IMR-90 (cell line): ENCODE results near the gene TLL1. TPM values are rescaled to one million over a fixed set of nuclear protein-coding genes. Genes with fewer than 3 reads are reported as not detected.

Experiments
- ATAC-seq: fragments of 200-7000 bp; cut with Tn5 transposase; 2 replicates; pipeline ENCODE4 v1.9.1; 2020; ENCODE audit warnings: low read depth, mild to moderate bottlenecking, moderate library complexity
- BruUV-seq: library from RNA; stranded (reverse); fragments of 400-500 nt; replicated peaks from 2 replicates; lab custom pipeline; 2021; lab: Mats Ljungman, UMichigan
- CTCF ChIA-PET: fragments of 300-600 bp; formaldehyde crosslinking; extraction: SDS; loops from one replicate; lab custom pipeline; 2021; ENCODE audit warnings: antibody characterized with exemption; lab: Yijun Ruan, JAX
- POLR2A ChIA-PET: fragments of 300-600 bp; sonication (Branson Sonifier 250); formaldehyde crosslinking; loops from one replicate; lab custom pipeline; 2022; ENCODE audit warnings: antibody characterized with exemption; ENCODE audit not compliant: unreplicated experiment; lab: Charles Lee
- DNase-seq: peaks from one replicate; pipeline ENCODE4 v3.0.0; 2013
- H2AFZ ChIP-seq: replicated peaks from 2 replicates; pipeline ENCODE3; 2013; ENCODE audit warnings: low read length, mild to moderate bottlenecking; ENCODE audit not compliant: poor library complexity
- H2AK5ac ChIP-seq: 2 replicates; pipeline ENCODE4 v1.6.1; 2013; ENCODE audit warnings: low read depth, low read length, inconsistent platforms
- H2AK9ac ChIP-seq: replicated peaks from 2 replicates; pipeline ENCODE3; 2013; ENCODE audit warnings: mild to moderate bottlenecking, low read depth, low read length, moderate library complexity; ENCODE audit not compliant: poor library complexity
- H2BK120ac ChIP-seq: 2 replicates; pipeline ENCODE4 v1.6.1; 2013; ENCODE audit warnings: low read depth, low read length, inconsistent platforms
- H2BK15ac ChIP-seq: 3 replicates; pipeline ENCODE4 v1.6.1; 2013; ENCODE audit warnings: low read depth, low read length, inconsistent platforms
- H2BK20ac ChIP-seq: 2 replicates; pipeline ENCODE4 v1.6.1; 2013; ENCODE audit warnings: low read depth, mild to moderate bottlenecking, inconsistent platforms, low read length, moderate library complexity
- H2BK5ac ChIP-seq: 2 replicates; pipeline ENCODE4 v1.6.1; 2013; ENCODE audit warnings: mild to moderate bottlenecking, low read depth, low read length, inconsistent platforms; ENCODE audit not compliant: poor library complexity, severe bottlenecking
- H3K14ac ChIP-seq: replicated peaks from 2 replicates; pipeline ENCODE4 v1.6.1; 2013; ENCODE audit warnings: low read depth, low read length, inconsistent platforms
- H3K18ac ChIP-seq: 2 replicates; pipeline ENCODE4 v1.6.1; 2013; ENCODE audit warnings: low read depth, low read length, control low read depth
- H3K23ac ChIP-seq: 2 replicates; pipeline ENCODE4 v1.6.1; 2013; ENCODE audit warnings: low read depth, low read length, inconsistent platforms
- H3K27ac ChIP-seq: 2 replicates; pipeline ENCODE4 v1.5.1; 2013; ENCODE audit warnings: mild to moderate bottlenecking, control low read depth, low read length; ENCODE audit not compliant: insufficient read depth
- H3K27me3 ChIP-seq: 2 replicates; pipeline ENCODE4 v1.6.1; 2013; ENCODE audit warnings: low read length; ENCODE audit not compliant: control insufficient read depth, insufficient read depth
- H3K36me3 ChIP-seq: 2 replicates; pipeline ENCODE4 v1.6.1; 2013; ENCODE audit warnings: low read length, mixed read lengths; ENCODE audit not compliant: control insufficient read depth, insufficient read depth
- H3K4ac ChIP-seq: 2 replicates; pipeline ENCODE4 v1.6.1; 2013; ENCODE audit warnings: low read depth, low read length, inconsistent platforms
- H3K4me1 ChIP-seq: 2 replicates; pipeline ENCODE4 v1.6.1; 2013; ENCODE audit warnings: low read length, mixed read lengths; ENCODE audit not compliant: control insufficient read depth, insufficient read depth
- H3K4me2 ChIP-seq: 2 replicates; pipeline ENCODE4 v1.6.1; 2013; ENCODE audit warnings: low read depth, mild to moderate bottlenecking, control low read depth, low read length, moderate library complexity
- H3K4me3 ChIP-seq: 2 replicates; pipeline ENCODE4 v1.5.1; 2013; ENCODE audit warnings: low read depth, mild to moderate bottlenecking, control low read depth, low read length, moderate library complexity; ENCODE audit not compliant: insufficient read depth
- H3K56ac ChIP-seq: 2 replicates; pipeline ENCODE4 v1.6.1; 2013; ENCODE audit warnings: low read length, inconsistent platforms; ENCODE audit not compliant: insufficient read depth; ENCODE audit errors: extremely low read depth
- H3K79me1 ChIP-seq, 2 experiments: 2 replicates each; pipeline ENCODE4 v1.6.1; 2013; ENCODE audit warnings: low read length in 2 of 2, inconsistent platforms in 1 of 2, low read depth in 1 of 2
- H3K9ac ChIP-seq: 2 replicates; pipeline ENCODE4 v1.6.1; 2013; ENCODE audit warnings: low read depth, low read length, control low read depth
- H3K9me1 ChIP-seq: 2 replicates; pipeline ENCODE4 v1.6.1; 2013; ENCODE audit warnings: low read length, inconsistent platforms; ENCODE audit not compliant: insufficient read depth
- H3K9me3 ChIP-seq: 2 replicates; pipeline ENCODE4 v1.6.1; 2013; ENCODE audit warnings: low read length; ENCODE audit not compliant: control insufficient read depth, insufficient read depth
- H4K20me1 ChIP-seq: 2 replicates; pipeline ENCODE4 v1.6.1; 2013; ENCODE audit warnings: low read length, inconsistent platforms; ENCODE audit not compliant: insufficient read depth
- H4K5ac ChIP-seq: 2 replicates; pipeline ENCODE4 v1.6.1; 2013; ENCODE audit warnings: mild to moderate bottlenecking, low read depth, low read length, control low read depth
- H4K8ac ChIP-seq, 2 experiments: 2 replicates each; pipeline ENCODE4 v1.6.1; 2013; ENCODE audit warnings: low read depth in 2 of 2, low read length in 2 of 2, control low read depth in 1 of 2, inconsistent platforms in 1 of 2
- H4K91ac ChIP-seq: 2 replicates; pipeline ENCODE4 v1.6.1; 2013; ENCODE audit warnings: low read depth, low read length, inconsistent platforms; ENCODE audit not compliant: insufficient read depth
- BHLHE40 ChIP-seq: fragments of 150-350 bp; IDR thresholded peaks from 2 replicates; pipeline ENCODE4 v1.6.1; 2016; ENCODE audit warnings: mild to moderate bottlenecking, low read depth, low read length
- CEBPB ChIP-seq: IDR thresholded peaks from 2 replicates; pipeline ENCODE4 v1.6.1; 2012; ENCODE audit warnings: low read depth, low read length, improper control_type of control experiment
- ELK1 ChIP-seq: fragments of 150-350 bp; IDR thresholded peaks from 2 replicates; pipeline ENCODE4 v1.6.1; 2016; ENCODE audit warnings: low read depth, mild to moderate bottlenecking, low read length, moderate library complexity, borderline replicate concordance
- FOS ChIP-seq: fragments of 150-350 bp; IDR thresholded peaks from 2 replicates; pipeline ENCODE4 v1.6.1; 2016; ENCODE audit warnings: low read depth, low read length
- MAFK ChIP-seq: IDR thresholded peaks from 2 replicates; pipeline ENCODE4 v1.6.1; 2012; ENCODE audit warnings: low read depth, low read length, improper control_type of control experiment
- MAZ ChIP-seq: IDR thresholded peaks from 2 replicates; pipeline ENCODE4 v1.6.1; 2012; ENCODE audit warnings: low read depth, mild to moderate bottlenecking, low read length, improper control_type of control experiment, moderate library complexity, borderline replicate concordance
- MXI1 ChIP-seq: IDR thresholded peaks from 2 replicates; pipeline ENCODE4 v1.6.1; 2012; ENCODE audit warnings: low read depth, mild to moderate bottlenecking, low read length, moderate library complexity, borderline replicate concordance
- NFE2L2 ChIP-seq: fragments of 150-350 bp; IDR thresholded peaks from 2 replicates; pipeline ENCODE4 v1.6.1; 2016; ENCODE audit warnings: low read depth, mild to moderate bottlenecking, low read length
- POLR2A ChIP-seq: IDR thresholded peaks from 2 replicates; pipeline ENCODE4 v1.6.1; 2012; ENCODE audit warnings: mild to moderate bottlenecking, low read depth, low read length
- RCOR1 ChIP-seq: IDR thresholded peaks from 2 replicates; pipeline ENCODE4 v1.6.1; 2012; ENCODE audit warnings: mild to moderate bottlenecking, low read length, improper control_type of control experiment; ENCODE audit not compliant: insufficient replicate concordance
- RFX5 ChIP-seq: IDR thresholded peaks from 2 replicates; pipeline ENCODE4 v1.8.0; 2012; ENCODE audit warnings: low read depth, mild to moderate bottlenecking, low read length, moderate library complexity
- SMC3 ChIP-seq: fragments of 150-350 bp; IDR thresholded peaks from 2 replicates; pipeline ENCODE4 v1.6.1; 2016; ENCODE audit warnings: low read depth, mild to moderate bottlenecking, antibody characterized with exemption, low read length, moderate library complexity
- WGBS, 2 experiments: methylation state at CpG; one replicate each; pipeline versions ENCODE4 v1.1.5 to v1.1.7; 2013; ENCODE audit warnings: missing lambda C conversion rate in 2 of 2; ENCODE audit not compliant: insufficient read length in 1 of 2; ENCODE audit errors: extremely low coverage in 2 of 2; 5-methylcytosine and 5-hydroxymethylcytosine counted together
- dilution Hi-C: fragments of 300-500 bp; cut with HindIII; formaldehyde crosslinking; loops from one replicate; pipeline ENCODE4 v1.14.3; 2018; ENCODE audit warnings: low sequenced_read_pairs; ENCODE audit not compliant: unreplicated experiment
- in situ Hi-C: fragments of 300-500 bp; cut with MboI; formaldehyde crosslinking; loops from 3 replicates; pipeline ENCODE4 v1.14.3; 2019; ENCODE audit warnings: low sequenced_read_pairs, inconsistent platforms, mixed read lengths
- intact Hi-C: fragments of 100-400 bp; cut with micrococcal nuclease; formaldehyde crosslinking; loops from 2 replicates; pipeline ENCODE4 v1.10.0; 2022
- polyA plus RNA-seq, 3 experiments: library from polyadenylated mRNA; depleted of rRNA; stranded (reverse); fragments of >200 nt; gene quantifications; 2 replicates each; pipeline ENCODE4 v1.2.3, GENCODE V29; 2012; ENCODE audit warnings: low replicate concordance in 1 of 3
- total RNA-seq: library from RNA; depleted of rRNA; stranded (reverse); fragments of >200 nt; gene quantifications from 2 replicates; pipeline ENCODE4 v1.2.3, GENCODE V29; 2012

The TLL1 gene
- total and polyA plus RNA-seq, 2 of the 4 experiments (the other 2 are of a cell fraction) = not detected

- ChIA-PET CTCF (no interaction called here), POLR2A (no interaction called here)
- no peak overlapping the region for H2BK20ac ChIP-seq
- H3K4me3 ChIP-seq = no peak overlapping the region
- no peak overlapping the region for H4K5ac ChIP-seq
- no peak overlapping the region for H2AK9ac ChIP-seq
- H3K36me3 ChIP-seq = no peaks in the 10 kb centered on the region
- no peak overlapping the region for H3K23ac ChIP-seq
- H2BK120ac ChIP-seq = no peak overlapping the region
- H3K18ac ChIP-seq = no peak overlapping the region
- H3K14ac ChIP-seq = no peak overlapping the region
- no CpG with 5 or more reads among the region's 2 CpGs for whole genome bisulfite sequencing, 2 experiments
- H3K9ac ChIP-seq = no peak overlapping the region
- H3K4me1 ChIP-seq = no peaks in the 10 kb centered on the region
- no peaks in the 10 kb centered on the region for H3K9me3 ChIP-seq
- DNase-seq (no peak), ATAC-seq (no peak)
- H2AK5ac ChIP-seq = no peak overlapping the region
- no peak for TF ChIP-seq SMC3
- no peak for TF ChIP-seq FOS
- TF ChIP-seq ELK1 = no peak
- no peak for TF ChIP-seq POLR2A
- no peak for TF ChIP-seq RCOR1
- TF ChIP-seq RFX5 = no peak
- TF ChIP-seq MXI1 = no peak
- TF ChIP-seq MAZ = no peak
- no peak for TF ChIP-seq NFE2L2
- no peak for TF ChIP-seq BHLHE40
- TF ChIP-seq MAFK = no peak
- TF ChIP-seq CEBPB = no peak
- no peak overlapping the region for H2BK5ac ChIP-seq
- no peak overlapping the region for H3K27ac ChIP-seq
- no peak overlapping the region for H3K56ac ChIP-seq
- H3K4ac ChIP-seq = no peak overlapping the region
- in situ Hi-C loops (no loop called here), intact Hi-C loops (no loop called here), dilution Hi-C loops (no loop called here)
- no peaks in the 10 kb centered on the region for H3K27me3 ChIP-seq
- BruUV-seq = no TSS peak
- no peak overlapping the region for H2AFZ ChIP-seq
- H2BK15ac ChIP-seq = no peak overlapping the region
- H4K20me1 ChIP-seq = no peaks in the 10 kb centered on the region
- no peak overlapping the region for H4K8ac ChIP-seq
- no peaks in the 10 kb centered on the region for H3K79me1 ChIP-seq
- H3K4me2 ChIP-seq = no peak overlapping the region
- H3K9me1 ChIP-seq = no peaks in the 10 kb centered on the region
- no peak overlapping the region for H4K91ac ChIP-seq
Observed at GRCh38 chr4:166034965-166035364, 161.9 kb downstream of the TLL1 start.
